Posterior vena cava (tissue), 2 donors: ENCODE measurements around the gene SORL1. TPM values are rescaled to one million over a fixed set of nuclear protein-coding genes. Genes with fewer than 3 reads are reported as not detected.

ENCODE experiments used
- DNase-seq: peaks from one replicate; pipeline ENCODE4 v3.0.0-alpha.2; 2020; ENCODE audit warnings: low spot score
- intact Hi-C, 2 donors: fragments of 100-400 bp; cut with DNase I; formaldehyde crosslinking; loops; one replicate each; pipeline versions ENCODE4 v1.14.1 to v1.14.2; 2022 to 2023
- total RNA-seq, 2 donors: library from RNA; stranded (reverse); fragmentation: NEBNext Ultra II Directional; extraction: Animal tissue kit (Norgen Biotek cat#: 25700); gene quantifications; one replicate each; pipeline ENCODE4 v1.2.1, GENCODE V29; 2021
- donor health status: DM: yes; HTN: yes; CAD: no.
- donor health status: DM: yes; HTN: yes; CAD: no.

SORL1 gene
- total RNA-seq, 2 donors from 2014 or later, result 9.4 to 15.7 TPM

GRCh38 chr11:121681550-121682268 lies 229.6 kb downstream of the SORL1 start:
- intact Hi-C loops, result no loop called here
- DNase-seq, result no peak

Other genes with a start within 250 kb of the SORL1 start
- gene SC5D, start 159.5 kb upstream of the SORL1 start, total RNA-seq, result 10 to 100 TPM; 21.5 to 27.4 TPM